ENCODE measurements around the gene BACE1-AS.

BACE1-AS gene

DNA sequence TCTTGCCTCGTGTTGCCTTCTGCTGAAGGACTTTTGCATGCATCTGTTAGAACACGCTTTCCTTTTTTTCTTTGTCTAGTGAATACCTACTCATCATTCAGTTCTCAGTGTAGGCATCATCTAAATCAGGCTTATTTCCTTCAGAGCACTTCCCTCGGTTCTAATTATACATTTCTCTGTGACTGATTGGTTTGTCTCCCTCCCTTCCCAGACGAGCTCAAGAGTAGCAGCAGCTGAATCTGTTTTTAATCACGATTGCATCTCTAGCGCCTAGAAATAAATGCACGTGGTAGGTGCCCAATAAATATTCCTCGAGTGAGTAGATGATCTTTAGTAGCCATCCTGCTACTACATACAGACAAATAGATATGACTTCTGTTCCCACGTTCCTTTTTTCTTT lies 42.8 kb downstream of the BACE1-AS start:
- Histone ChIP-seq H3K27ac (peak overlapping the region; percentile 90), H3K4me3 (ENCODE audit: low read depth, low read length) (no peak overlapping the region), H3K36me3 (peaks cover 18% of the 10 kb centered on the region), H3K9me3 (ENCODE audit: severe bottlenecking) (no peaks in the 10 kb centered on the region), H3K27me3 (ENCODE audit: insufficient read depth, low read depth, severe bottlenecking) (no peaks in the 10 kb centered on the region)
- DNase-seq, result no peak
- TF ChIP-seq, protein P1, sequence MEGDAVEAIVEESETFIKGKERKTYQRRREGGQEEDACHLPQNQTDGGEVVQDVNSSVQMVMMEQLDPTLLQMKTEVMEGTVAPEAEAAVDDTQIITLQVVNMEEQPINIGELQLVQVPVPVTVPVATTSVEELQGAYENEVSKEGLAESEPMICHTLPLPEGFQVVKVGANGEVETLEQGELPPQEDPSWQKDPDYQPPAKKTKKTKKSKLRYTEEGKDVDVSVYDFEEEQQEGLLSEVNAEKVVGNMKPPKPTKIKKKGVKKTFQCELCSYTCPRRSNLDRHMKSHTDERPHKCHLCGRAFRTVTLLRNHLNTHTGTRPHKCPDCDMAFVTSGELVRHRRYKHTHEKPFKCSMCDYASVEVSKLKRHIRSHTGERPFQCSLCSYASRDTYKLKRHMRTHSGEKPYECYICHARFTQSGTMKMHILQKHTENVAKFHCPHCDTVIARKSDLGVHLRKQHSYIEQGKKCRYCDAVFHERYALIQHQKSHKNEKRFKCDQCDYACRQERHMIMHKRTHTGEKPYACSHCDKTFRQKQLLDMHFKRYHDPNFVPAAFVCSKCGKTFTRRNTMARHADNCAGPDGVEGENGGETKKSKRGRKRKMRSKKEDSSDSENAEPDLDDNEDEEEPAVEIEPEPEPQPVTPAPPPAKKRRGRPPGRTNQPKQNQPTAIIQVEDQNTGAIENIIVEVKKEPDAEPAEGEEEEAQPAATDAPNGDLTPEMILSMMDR (IDR thresholded peaks at IDR 0.05; ENCODE audit: low read depth, low read length), result no peak

DNA sequence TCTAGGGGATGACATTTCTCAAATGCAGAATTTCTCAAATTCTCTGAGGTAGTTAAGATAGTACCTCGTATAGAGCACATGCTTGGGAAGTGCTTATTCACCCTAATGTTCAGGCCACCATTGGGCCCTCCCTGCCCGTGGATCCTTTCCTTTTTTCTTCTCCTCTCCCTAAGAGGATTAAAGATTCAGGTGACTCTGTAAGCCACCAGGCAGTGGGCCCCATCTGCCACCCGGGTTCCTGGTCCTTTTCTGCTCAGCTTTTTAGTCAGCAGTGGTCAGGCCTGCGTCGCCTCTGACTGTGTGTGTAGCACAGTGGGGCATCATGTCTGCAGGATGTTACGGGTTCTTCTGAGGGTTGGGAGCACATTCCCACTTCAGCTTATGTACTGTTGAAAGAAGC lies 43.8 kb downstream of the BACE1-AS start:
- Histone ChIP-seq H3K27me3 (ENCODE audit: insufficient read depth, low read depth, severe bottlenecking) (no peaks in the 10 kb centered on the region), H3K9me3 (ENCODE audit: severe bottlenecking) (no peaks in the 10 kb centered on the region), H3K4me3 (ENCODE audit: low read depth, low read length) (no peak overlapping the region), H3K36me3 (peaks cover 25% of the 10 kb centered on the region), H3K27ac (peak overlapping the region; percentile 90)
- TF ChIP-seq, protein P1 (IDR thresholded peaks at IDR 0.05; ENCODE audit: low read depth, low read length), result no peak
- peak; percentile 93 for DNase-seq

DNA sequence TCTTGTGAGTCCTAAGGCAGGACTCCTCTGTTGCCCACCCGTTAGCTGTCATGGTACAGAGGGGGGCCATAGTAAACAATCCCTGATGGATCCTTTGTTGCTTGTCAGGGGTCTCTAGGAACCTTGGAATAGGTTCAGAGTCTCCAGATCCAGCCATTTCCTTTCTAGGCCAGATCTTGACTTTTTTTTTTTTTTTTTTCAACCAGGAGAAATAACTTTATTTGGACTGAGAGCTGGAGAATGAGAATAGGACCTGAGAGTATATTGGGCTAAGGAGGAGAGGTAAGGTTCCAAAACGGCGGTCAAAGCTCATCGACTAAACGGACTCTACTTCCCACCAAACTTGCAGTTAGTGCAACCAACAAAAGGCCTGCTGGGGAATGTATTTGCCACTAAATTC lies 44.3 kb downstream of the BACE1-AS start:
- no peak for DNase-seq
- Histone ChIP-seq H3K36me3 (peaks cover 26% of the 10 kb centered on the region), H3K27me3 (ENCODE audit: insufficient read depth, low read depth, severe bottlenecking) (no peaks in the 10 kb centered on the region), H3K9me3 (ENCODE audit: severe bottlenecking) (no peaks in the 10 kb centered on the region), H3K4me3 (ENCODE audit: low read depth, low read length) (no peak overlapping the region), H3K27ac (peak overlapping the region; percentile 90)
- TF ChIP-seq, protein P1 (IDR thresholded peaks at IDR 0.05; ENCODE audit: low read depth, low read length), result no peak

DNA sequence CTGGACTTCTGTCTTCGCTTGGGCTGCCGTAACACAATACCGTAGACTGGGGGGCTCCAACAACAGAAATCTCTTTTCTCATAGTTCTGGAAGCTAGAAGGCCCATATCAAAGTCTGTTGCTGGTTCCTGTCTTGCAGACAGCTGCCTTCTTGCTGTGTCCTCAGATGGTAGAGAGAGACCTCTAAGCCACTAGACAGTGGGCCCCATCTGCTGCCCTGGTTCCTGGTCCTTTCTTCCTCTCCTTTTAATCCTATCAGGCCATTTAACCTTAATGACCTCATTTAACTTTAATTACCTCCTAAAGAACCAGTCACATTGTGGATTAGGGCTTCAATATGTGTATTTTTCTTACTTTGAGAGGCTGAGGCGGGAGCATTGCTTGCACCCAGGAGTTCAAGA lies 45.9 kb downstream of the BACE1-AS start:
- peak; percentile 91 for DNase-seq
- Histone ChIP-seq H3K9me3 (ENCODE audit: severe bottlenecking) (no peaks in the 10 kb centered on the region), H3K4me3 (ENCODE audit: low read depth, low read length) (no peak overlapping the region; the same call in 1 of the 2 replicates), H3K27me3 (ENCODE audit: insufficient read depth, low read depth, severe bottlenecking) (no peaks in the 10 kb centered on the region), H3K27ac (peak overlapping the region; percentile 90), H3K36me3 (peaks cover 38% of the 10 kb centered on the region)
- TF ChIP-seq, protein P1 (IDR thresholded peaks at IDR 0.05; ENCODE audit: low read depth, low read length), result no peak
